Pons (tissue), 1 donor: ENCODE measurements around the gene NKX2-2.
A peak's percentile ranks its signal among the peaks of the same experiment; 100 is the strongest.

ENCODE experiments used
- DNase-seq: peaks from one replicate; pipeline ENCODE4 v3.0.0-alpha.2; 2016; ENCODE audit warnings: low spot score

NKX2-2 gene

DNA sequence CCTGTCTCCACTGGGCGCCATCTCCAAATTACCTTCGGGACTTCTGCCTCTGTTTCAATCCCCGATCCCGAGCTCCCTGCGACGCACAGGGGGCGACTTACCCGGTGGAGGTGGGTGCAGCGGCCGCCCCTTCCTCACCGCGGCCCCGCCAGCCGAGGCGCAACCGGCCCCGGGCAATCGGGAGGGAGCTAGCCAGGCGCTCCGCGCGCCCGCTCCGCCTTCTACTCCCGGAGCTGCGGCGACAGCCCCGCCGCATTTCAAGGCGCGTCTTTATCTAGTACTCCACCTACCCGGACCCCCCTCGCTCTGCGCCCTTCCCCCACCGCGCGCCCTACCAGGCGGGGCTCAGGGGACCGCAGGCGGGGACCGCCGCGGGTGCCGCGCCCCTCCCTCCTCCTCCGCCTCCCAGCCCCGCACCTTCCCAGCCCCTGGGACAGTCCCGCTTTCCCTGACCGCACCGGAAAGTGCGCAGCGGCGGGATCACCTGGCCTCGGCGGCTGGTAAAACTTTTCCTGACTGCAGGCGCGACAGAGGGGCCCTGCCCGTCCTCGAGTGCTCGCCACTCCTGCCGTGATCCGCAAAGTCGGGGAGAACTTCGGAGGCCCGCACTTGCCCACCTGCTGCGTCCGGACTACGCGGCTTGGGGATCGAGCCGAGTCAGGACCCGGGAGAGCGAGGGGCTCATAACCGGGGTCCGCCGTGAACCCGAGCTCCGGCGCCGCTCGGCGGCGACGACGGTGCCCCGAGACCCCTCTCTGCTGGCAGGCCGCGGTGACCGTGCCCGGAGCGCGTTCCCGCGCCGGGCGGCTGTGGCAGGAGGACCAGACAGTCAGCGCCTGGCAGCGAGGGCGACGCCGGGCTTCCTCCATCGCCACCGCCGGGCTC, 8.0 kb upstream of the NKX2-2 start:
- no peak for DNase-seq

DNA sequence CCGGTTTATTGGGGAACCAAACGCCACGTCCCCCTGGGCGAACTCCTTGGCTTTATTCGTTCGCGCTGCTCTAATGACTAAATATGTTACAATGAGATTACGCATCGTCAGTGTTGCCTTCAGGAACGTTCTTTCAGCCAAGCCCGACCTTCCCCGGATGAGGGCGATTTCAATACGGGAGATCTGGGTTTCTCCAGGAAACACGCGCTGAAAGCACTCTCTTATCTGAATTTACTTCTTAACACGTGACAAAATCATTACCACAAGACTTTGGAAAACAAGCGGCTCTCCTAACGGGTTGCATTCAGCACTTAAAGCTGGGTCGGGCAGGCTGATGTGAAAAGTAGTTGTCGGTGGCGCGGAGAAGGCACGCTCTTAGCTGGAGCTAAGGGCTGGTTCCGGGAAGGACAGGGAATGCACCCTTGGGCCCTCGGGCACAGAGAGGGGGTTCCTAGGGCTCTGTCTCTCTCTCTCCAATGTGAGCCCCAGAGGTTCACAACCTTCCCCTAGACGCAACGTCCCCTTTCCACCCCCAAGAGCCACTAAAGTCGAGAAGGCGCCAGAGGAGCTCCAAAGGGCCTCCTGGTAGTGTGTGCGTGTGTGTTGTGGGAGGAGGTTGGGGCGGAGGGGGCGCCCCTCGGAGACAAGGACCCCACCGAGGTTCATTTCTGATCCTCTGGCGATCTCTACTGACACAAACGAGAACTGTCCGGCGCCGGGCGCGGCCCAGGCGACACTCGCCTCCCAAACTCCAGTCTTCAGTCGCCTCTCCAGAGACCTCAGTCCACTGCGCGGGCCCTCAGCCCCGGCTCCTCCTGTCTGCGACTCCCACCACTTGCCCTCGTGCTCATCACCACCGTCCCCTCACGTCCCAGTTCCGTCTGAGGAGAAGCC, 7.1 kb upstream of the NKX2-2 start:
- peak; percentile 67 for DNase-seq

DNA sequence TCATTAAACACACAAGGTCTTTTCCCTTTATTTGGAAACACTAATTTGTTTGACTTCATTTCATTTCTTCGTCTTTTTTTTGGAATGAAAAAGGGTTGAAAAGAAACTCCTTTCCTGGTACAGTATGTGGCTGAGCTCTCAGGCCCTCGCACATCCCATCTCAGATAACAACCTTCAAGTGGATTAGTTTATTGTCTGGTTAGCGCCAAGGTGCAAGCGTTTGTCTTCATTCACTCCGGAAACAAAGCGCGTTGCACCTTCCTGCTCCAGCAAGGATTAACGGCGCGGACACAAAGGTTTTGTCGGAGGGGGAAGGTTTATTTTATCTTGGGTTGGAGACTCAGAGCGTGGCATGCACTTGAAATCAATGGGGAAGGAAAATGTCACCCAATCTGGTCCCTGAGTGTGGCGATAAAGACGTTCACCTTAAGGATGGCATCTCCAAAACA, 5.3 kb upstream of the NKX2-2 start:
- no peak for DNase-seq

DNA sequence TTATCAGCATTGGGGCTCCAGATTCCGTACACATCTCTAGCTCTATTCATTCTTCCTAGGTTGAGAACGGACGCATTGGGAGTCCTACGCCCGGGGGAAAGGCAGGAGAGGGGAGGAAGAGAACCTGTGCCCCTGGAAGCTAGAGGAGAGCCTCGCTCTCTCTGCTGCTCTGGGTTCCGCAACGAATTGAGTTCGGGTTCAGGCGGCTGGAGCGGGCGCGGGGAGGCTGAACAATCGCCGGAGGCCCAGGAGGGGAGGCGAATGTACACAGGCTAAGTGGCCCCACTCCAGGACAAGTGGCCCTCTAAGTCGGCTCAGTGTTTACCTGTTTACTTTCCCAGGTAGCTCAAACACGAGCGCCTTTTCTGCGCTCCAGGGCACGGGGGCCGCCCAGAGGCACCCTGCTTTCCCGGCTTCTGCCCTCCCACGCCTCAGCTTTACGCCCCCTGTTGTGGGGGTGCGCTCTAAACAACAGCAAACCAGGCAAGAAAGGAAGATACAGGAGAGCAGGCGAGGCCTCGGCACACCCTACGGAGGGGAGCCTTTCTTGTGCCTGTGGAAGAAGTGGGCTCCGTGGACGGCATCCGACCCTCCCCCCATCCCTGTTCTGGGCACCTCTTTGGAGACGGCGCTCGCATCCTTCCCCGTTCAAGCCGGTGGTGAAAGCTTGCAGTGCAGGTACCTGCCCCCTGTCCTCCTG, 4.6 kb upstream of the NKX2-2 start:
- no peak for DNase-seq

DNA sequence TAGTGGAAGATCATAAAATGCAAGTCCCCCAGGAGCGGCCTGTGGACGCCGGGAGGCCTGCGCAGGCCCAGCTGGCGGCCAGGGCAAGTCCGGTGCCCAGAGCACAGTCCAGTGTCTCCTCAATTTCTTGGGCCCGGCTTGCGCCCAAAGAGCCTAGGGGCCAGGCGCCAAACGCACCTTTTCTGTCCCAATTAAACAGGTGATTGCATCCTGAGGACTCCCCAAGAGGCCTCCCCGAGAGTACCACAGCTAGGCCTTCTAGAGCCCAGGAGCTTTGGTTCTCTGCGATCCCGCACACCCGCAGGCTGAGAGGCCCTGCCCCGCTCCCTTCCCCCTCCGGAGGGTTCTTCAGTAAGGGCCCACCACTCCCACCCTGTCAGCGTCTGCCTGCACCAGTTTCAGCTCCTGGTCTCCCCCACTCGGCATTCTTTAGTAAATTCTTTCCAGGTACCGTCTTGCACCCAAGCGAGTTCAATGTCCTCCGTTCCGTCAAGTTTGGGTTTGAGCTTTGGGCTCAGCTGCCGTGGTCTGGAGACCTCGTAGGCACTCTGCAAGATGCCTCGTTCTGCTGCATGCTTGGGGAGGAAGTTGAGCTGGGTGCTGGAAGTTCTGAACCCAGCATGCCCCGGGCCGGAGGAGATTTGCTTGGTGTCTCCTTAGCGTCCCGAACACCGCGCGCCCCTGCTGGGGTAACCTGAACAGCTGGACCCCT, 3.9 kb upstream of the NKX2-2 start:
- no peak for DNase-seq

DNA sequence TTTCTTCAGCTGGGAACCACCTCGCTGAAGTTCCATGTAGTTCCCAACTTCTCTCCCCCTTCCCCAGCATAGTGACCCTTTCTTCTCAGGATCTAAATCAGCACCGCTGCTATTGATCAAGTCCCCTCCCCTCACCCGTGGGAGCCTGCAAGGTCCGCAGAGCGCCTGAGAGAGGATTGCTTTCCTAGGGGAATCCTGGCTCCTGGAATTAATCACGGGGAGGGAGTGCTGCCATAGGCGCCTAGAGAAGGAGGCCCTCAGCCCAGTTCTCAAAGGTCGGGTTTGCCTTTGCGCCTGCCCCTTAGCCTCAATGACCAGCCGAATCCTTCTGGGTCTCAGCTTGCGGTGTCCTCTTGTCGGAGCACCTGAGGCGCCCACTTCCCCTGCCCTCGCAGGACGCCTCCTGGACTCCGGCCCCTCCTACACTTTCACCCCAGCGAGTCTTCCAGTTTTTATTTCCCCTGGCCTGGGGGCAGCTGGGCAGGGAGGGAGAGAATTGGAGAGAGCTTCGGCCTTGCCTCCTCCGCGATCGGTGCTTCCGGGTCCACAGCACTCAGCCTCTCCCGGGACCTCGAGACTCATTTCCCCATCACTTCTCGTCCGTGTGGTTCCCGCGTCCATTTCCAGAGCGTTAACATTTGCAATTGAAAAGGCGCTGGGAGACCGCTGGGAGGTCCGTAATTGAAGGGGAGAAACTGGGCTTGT, 3.1 kb upstream of the NKX2-2 start:
- no peak for DNase-seq

DNA sequence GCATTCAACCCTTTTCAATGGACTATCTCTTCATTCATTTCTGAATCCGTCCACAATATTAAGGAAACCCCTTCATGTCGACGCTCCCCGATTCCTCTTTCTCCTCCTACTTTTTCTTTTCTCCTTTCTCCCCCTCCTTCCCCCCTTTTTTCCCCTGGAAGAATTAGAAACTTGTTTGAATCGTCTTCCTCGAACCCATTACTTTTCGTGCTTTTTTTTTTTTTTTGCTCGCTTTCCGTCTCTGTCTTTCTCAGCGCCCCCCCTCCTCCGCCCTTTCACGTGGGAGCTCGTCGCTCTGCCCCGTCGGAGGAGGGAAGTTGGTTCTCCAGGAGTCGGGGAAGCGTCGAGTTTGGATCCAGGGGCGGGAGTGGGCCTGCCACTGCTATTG, 2.3 kb upstream of the NKX2-2 start:
- peak; percentile 43 for DNase-seq

DNA sequence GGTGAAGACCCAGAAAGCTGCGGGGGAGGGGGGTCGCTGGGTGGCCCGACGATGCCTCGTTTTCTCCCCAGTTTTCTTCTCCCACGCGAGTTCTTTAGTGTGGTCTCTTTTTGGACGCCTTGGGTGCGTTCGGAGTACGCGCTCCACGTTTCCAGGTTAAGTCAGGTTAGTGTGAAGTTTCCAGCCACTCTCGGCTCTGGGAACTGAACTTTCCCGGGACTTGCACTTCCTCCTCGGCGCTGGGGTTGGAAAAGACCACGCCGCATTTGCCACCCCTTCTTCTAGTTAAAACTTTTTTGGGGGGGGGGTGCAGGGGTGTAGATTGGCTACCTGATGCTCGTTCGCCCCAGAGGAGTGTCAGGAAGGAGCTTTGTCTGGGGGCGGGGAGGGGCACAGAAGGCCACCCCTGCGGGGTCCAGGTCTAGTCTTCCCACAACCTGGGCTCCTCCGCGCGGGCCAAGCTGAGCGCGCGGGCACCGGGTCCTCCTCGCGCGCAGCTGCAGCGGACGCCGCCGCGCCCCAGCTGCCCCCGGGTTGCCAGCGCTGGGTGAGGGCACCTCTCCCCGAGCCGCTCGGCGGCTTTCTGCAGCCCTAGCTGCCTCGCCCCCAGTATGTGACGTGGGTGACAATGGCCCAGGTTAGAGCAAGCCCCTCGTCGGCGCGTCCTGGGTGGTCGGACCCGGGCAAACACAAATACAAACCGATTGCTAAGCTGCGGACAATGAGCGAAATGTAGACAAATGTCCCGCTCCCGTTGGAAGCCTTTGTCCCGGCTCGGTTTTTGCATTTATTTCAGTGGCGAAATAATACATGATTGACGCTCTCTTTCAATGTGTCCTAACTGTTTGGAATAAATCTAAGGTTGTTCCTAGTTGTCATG, 1.7 kb upstream of the NKX2-2 start:
- DNase-seq = peak; percentile 26

DNA sequence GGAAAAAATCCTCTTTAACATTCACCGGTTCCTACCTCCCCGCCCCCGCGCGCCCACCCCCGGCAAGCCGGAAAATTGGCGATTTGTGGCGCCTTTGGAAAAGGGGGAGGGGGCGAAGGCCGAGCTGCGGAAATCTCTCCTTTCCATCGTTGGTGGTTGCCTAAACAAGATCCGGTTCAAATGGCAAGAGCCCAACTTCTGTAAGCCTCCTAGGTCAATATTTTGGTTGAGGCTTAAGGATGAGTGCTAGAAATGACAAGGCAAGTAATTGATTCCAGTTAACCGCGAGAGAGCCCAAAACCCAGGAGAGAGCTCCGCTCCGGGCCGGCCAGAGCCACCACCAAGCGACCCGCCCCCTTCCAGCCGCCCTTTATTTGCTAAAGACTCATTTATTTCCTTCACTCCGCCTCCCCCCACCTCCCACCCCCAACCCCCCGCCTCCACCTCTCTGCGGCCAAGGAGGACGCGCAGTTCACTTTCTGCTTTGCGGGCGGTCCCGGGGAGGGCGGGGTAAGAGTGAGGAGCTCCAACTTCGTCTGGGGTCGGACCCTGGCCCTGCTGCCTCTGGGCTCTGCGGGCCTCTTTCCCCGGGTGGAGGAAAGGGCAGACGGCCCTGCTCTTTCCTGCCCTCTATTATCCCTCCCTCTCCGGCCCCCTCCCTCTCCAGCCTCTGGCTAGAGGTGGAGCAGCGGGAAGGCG, 838 bp upstream of the NKX2-2 start:
- peak; percentile 42 for DNase-seq

DNA sequence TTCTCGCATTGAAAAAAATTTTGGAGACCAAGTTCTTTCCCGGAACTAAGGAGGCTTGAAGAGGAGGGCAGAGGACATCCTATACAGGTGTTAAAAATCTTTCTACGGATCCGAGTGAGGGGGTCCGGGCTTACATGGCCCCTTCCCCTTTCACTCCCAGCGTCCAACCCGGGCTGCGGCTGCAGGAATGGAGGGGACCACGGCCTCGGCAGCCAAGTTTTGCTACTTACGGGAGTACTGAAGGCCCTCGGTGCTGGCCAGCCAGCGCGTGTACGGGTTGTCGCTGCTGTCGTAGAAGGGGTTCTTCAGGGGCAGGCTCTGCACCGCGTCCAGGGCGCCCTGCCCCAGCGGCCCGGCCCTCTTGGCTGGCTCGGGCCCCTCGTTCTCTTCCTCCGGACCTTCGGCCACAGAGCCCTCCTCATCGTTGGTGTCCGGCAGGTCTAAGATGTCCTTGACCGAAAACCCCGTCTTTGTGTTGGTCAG, 642 bp downstream of the NKX2-2 start:
- DNase-seq = no peak

DNA sequence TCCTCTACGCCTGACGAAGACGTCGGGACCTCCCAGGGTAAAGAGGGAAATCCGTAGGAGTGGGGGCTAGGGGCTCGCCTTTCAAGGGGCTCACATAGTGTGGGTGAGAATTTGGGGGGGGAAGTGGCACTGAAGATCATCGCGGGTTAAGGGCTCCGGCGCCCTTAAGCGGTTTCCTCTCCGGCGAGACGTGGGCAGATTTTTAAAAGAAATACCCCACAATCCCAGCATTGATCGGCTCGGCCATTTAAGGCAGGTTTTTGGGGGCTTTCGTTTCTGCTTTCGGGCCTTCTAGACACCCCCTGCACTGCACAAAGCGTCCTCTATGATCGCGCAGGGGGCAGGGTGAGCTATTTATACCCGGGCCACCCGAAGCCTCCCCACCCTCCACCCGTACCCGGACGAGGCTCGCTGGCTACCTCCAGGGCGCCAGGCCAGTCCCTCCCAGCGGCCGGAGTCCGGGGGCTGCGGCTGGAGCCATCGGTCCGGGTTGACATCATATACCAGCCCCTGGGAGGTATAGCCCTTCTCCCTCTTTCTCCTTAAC, 1.2 kb downstream of the NKX2-2 start:
- peak; percentile 45 for DNase-seq

DNA sequence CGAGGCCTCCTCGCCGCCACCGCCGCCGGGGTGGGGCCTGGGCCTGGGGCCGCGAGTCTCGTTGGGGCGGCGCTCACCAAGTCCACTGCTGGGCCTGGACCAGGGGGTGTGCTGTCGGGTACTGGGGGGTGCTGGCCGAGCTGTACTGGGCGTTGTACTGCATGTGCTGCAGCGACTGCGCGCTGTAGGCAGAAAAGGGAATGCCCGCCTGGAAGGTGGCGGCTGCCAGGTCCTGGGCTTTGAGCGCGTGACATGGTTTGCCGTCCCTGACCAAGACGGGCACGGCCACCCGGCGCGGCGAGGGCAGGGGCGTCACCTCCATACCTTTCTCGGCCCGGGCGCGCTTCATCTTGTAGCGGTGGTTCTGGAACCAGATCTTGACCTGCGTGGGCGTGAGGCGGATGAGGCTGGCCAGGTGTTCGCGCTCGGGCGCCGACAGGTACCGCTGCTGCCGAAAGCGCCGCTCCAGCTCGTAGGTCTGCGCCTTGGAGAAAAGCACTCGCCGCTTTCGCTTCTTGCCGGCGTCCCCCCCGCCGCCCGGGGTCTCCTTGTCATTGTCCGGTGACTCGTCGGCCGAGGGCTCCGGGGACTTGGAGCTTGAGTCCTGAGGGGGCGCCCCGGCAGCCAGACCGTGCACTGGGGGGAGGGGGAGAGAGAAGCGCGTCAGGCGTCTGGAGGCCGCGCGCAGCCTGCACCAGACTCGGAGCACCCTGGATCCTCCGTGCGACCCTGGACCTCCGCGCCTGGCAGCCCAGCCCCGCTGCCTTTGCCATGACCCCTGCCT, 1.8 kb downstream of the NKX2-2 start:
- DNase-seq = no peak

DNA sequence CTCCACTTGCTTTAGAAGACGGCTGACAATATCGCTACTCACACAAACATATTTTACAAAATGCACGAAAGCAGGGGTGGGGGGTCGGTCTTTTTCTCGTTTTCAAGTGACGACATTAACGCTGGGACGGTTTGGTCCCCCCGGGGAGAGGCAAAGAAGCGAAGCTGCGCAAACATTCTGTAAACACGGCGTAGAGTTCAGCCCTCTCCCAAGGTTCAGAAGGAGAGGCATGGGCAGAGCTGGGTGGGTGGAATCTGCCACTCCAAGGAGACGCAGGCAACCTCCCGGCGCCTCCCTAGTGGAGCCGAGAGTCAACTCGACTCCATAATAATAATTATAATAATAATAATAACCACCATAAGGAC, 2.4 kb downstream of the NKX2-2 start:
- DNase-seq = peak; percentile 38

DNA sequence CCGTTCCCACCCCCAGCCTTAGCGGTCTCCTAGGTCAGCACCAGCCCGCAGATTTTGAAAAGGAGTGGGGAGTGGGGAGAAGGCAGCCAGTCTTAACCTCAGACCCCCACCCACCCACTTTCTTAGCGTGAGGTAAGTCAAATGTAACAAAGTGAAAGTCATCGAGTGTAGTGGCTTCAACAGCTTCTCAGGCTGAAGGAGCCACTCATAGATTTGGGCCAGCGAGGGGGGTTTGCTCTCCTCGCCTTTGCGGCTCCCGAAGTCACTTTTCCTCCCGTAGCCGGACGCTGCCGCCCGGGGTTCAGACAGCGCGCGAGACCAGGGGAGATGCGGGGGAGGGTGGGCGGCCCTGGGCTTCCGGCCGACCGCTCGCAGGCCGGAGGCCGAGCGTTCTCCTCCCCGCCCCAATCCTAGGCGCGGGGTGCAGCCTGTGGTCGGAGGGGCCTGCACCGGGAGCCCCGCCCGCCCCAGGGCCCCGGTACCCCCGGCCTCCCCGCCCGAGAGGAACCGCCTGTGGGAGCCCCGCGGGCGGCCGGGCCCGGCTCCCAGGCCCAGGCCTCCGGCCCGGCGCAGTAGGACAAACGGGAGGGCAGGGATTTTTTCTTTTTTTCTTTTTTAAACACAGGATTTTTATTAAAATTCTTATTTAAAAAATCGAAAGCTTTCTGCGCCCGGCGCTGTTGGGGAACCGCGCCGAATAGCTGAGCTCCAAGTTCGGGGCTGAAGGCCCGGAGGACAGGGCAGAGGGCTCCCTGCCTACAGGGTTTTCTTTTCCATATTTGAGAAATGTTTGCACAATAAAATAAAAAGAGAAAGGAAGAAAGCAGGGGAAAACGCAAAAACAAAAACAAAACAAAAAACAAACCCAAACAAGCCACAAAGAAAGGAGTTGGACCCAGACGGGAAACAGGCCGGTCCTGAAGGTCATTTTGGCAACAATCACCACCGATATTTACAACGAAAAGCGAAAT, 3.2 kb downstream of the NKX2-2 start:
- peak; percentile 36 for DNase-seq

DNA sequence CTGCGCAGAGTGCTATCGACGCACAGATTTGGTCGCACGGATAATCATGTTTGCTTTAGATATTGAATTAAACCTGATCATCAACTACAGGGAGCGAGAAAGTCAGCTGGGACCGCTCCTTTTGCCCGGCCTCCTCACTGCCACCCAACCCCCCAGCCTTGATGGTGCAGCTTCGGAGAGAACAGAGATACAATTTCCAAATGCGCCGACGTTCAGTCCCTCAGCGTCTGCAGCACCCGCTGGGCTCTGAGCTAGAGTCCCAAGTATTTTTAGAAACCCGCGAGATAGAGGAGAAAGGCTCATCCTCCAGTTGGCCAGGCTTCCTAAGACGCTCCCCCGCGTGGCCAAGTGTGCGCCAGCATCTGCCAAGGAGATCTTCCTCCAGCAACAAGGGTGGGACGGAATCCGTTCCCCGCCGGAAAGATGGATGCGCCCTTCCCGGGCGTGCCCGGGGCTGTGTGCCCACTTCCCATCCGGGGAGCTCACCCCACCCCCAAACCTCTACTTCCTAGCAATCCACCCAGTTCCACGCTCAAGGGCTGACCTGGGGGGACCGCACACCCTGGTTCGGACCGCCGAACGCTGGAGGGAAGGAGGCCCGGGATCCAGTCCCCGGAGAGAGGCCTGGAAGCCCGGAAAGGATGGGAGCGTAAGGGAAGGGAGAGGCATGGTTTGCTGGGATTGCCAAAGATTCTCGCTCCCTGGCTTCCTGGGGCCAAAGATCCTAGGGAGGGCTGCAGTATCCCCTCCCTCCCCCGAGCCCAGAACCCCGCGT, 4.1 kb downstream of the NKX2-2 start:
- peak; percentile 57 for DNase-seq

DNA sequence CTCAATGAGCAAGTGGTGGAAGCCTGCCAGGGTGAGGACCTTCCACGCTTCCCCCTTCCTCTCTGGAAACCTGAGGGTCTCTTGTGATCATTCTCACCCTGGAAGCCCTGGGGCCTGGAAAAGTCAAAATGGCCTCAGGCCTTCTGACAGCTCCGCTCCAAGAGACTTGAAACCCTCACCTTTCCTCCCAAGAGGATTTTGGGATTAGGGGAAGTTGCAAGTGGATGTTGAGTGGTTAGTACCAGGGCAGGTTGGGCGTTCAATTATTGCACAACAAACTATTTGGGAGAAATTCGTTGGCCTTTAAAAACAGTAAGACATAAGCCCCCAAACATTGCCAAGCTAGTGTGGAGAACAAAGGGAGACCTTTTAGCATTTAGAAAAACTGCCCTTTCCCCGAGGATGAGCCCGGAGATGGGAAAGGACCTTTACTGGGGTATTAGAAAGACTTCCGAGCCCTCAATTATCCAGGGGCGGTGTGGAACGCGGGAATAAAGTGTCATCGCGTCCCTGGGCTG, 4.7 kb downstream of the NKX2-2 start:
- no peak for DNase-seq
